Cardiac septum (tissue), 1 donor: Measurements from ENCODE around the gene HAAO. TPM values are rescaled to one million over a fixed set of nuclear protein-coding genes. Genes with fewer than 3 reads are reported as not detected.

Experiments used
- DNase-seq: peaks from one replicate; pipeline ENCODE4 v3.0.0-alpha.2; 2020; ENCODE audit warnings: low spot score
- intact Hi-C: fragments of 100-400 bp; cut with DNase I; formaldehyde crosslinking; loops from one replicate; pipeline ENCODE4 v1.14.0; 2022
- total RNA-seq: library from RNA; stranded (reverse); fragmentation: NEBNext Ultra II Directional; extraction: Animal tissue kit (Norgen Biotek cat#: 25700); gene quantifications from one replicate; pipeline ENCODE4 v1.2.1, GENCODE V29; 2021
- donor health status: DM: no; HTN: no; CAD: no.

The HAAO gene
- total RNA-seq, 1 donor from 2014 or later, result 2.5 TPM

DNA sequence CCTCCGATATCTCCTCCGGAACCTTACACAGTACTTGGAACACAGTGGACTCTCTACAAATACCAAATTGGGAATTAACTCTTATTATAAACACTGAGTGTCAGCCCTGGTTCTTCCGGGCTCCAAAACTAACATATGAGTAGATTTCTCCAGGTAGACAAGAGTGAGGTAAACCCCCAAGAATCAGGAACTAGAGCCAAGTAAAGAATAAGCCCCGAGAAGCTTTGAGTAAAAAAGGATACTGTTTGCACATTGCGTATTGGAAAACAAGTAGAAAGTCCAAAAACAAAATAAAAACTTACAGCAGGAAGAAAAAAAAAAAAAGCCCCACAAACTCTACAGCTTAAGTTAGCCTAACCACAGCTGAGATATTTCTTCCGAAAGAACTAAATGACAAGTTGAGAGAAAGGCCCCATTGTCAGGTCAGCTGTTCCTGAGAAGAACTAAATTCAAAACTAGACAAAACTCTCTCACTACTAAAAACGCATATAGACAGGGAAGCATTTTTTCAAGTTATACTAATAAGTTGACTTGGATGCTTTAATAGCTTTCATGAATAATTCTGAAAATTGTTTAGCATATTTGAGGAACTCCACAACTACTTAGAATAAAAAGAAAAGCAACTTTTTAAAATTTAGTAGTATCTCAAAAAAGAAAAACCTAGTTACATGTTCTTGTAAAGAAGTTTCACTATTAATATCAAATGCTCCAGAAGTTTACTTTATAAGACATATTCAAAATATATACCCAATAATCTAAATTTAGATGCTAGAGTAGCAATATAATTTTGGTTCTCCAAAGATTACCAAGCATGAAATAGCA lies 4.3 kb upstream of the HAAO start:
- intact Hi-C loops, result no loop called here
- no peak for DNase-seq

DNA sequence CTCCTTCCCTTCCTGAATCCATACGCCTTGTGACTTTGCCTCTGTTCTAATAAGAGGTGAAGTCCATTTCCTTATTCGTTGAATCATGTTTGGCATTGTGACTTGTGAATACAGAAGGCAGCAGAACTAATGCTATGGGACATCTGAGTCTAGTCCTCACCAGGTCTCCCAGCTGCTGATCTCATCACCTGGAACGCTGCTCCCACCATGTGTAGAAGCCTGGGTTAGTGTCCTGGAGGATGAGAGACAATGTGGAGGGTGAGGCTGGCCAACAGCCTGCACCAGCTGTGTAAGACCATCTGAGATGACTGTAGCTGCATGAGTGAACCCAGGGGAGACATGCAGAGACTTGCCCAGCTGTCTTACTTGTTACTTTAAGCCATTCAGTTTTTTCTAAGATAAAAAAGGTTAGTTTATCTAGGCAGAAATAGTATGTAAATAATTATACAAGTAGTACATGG lies 3.5 kb upstream of the HAAO start:
- DNase-seq, result no peak
- intact Hi-C loops, result no loop called here

DNA sequence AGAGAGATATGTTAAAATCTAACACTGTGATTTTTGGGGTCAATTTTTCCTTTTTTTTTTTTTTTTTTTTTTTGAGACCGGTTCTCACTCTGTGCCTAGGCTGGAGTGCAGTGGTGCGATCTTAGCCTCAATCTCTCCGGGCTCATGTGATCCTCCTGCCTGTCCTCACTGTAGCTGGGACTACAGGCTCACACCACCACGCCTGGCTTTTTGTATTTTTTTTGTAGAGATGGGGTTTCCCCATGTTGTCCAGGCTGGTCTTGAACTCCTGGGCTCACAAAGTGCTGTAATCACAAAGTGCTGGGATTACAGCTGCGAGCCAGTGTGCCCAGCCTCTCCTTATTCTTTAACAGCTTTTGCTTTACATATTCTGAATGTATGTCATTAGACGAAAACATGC lies 2.9 kb upstream of the HAAO start:
- DNase-seq, result no peak
- intact Hi-C loops, result no loop called here

DNA sequence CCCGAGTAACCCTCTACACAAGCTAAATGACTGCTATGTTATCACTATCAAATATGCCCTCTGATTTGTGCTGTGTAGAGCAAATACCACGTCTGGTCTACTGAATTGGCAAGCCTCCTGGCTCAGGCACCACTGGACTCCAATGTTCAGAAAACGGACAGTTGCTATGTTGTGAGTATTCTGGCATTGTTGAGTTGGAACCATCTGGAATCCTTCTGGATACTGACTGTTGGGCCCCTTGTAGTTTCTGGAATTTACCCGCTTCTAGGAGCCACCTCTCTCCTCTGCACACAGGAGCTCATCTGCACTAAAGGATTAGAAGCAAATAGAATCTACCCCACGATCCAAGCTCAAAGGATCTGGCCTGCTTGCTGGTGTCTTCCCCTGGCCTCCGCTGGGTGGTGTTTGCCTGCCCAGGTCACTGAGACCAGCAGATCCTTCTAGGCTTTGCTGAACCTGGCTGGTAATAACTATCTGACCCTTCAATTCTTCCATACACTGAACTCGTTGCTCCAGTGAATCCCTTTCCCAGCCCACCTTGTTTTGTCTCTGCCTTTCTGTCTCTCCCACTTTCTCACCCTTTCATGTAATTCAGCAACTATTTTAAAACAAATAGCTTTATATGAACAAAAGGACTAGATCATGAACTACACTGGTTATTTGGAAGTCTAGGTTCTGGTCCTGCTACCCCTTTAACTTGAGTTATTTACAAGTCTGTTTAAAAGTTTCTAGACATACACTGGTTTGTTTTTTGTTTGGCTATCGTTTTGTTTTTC lies 2.1 kb upstream of the HAAO start:
- no peak for DNase-seq
- intact Hi-C loops, result no loop called here

DNA sequence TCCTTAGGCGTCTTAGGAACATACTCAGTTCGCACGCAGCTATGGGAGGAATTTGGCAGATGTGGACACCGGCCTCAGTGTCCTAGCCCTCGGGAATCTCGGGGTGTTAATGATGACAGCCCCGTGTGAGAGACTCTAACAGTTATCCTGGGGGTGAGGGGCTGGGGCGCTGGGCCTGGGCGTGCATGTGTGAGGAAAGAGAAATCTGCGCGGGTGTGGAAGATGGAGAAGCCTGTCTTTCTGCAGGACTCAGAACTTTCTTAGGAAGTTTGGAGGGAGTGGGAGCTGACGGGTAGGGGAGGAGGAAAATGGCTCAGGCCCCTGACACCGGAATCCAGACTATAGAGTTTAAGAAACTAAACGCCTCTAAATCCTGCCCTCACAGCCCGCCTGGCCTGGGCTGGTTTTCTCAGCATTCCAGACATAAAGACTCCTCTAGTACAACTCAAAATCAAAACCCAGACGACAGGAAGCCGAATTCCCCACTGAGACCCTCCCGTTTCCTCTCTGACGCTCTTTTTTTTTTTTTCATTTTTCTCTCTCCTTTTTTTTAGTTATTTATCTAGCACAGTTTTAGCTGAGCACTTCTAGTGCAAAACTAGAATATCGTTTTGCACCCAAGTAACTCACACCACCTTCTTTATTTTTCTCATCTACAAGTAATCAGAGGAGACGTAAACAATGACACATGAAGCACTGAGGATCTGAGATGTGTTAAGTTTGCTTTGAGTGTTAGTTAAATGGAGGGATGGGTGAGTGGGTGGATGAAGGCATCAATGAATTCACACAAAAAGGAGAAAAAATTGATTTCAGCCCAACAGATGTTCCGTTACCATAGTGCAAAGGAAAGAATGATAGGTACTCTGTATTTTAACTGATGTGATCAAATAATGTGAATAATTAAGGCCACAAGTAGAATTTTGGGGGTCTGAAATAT lies 1.2 kb upstream of the HAAO start:
- intact Hi-C loops, result loop anchor here (2.0 kb wide), 1 partner anchor 17 kb away; no protein-coding TSS in a partner anchor
- peak; percentile 71 for DNase-seq

DNA sequence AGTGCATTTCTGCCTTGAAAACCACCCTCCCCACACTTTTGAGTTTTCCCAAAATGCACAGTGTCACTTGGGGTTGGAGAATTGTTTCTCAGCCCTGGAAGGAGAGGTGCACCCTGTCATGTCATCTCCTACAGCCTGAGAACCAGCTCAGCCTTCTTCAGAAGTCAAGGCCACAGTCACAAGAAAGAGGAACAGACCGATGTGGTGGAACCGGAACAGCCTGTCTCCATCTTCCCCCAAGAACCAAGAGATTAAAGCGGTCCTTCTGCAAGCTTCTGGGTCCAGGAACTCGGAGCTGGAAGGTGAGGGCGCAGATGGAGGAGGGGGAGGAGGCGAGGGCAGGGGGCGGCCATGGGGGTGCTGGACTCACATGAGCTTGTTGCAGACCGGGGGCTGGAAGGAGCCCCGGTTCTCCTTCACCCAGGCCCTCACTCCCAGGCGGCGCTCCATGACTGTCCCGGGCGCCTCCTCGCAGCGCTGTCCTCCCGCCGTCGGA lies 248 bp downstream of the HAAO start:
- peak; percentile 85 for DNase-seq
- intact Hi-C loops, result loop anchor here (2.0 kb wide), 1 partner anchor 19 kb away; no protein-coding TSS in a partner anchor

DNA sequence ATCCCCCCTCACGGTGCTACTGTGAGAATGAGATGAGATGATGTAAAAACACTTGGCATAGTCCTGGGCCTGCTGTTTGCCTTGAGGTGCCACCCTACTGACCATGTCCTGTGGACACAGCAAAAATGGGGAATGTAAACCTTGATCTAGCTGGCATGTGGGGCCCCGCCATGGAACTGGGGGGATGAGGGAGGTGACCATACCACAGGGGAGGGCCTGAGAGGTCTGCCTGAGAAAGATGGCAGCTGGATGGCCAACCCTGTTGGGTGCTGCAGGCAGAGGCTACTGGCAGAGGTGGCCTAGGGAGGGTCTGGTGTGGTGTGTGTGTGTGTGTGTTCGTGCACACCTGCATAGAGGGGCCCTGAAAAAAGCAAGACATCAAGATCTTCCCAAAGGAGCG lies 777 bp downstream of the HAAO start:
- intact Hi-C loops, result loop anchor here (2.0 kb wide), 1 partner anchor 19 kb away; no protein-coding TSS in a partner anchor
- DNase-seq, result peak; percentile 47

DNA sequence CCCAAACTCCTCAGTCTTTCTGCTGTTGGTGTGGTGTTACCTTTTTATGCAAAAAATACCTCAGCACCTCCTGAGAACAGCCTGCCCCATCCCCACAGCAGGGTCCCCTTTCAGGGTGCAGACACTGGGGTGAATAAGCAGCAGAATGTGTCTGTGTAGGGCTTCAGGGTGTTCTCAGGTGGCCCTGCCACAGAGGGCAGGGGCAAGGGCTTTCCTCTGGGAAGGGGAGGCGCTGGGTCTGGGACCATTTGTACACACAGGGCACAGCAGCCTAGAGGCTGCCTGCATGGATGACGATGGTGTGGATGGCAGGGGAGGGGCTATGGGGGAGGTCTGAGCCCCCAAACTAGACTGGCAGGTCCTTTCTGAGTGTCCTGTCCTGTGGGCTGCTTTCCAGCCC lies 2.6 kb downstream of the HAAO start:
- intact Hi-C loops, result no loop called here

DNA sequence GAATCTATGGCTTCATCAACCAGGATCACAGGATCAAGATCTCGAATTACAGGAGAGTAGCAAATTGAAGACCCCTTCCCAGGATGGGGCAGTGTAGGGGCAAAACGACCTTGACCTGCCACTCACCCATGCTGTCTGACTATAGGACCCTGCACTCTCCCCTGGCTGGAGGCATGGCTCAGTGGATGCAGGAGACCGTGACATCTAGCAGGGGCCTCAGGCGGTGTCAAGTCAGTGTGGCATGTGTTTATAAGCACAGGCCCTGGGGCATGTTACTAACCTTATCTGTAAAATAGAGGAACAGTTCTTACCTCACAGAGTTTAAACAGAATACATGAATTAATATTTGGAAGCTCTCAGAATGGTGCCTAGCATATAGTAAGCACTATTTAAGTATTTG lies 3.5 kb downstream of the HAAO start:
- DNase-seq, result no peak
- intact Hi-C loops, result no loop called here

More for the DNA sequence above, 2.6 kb downstream of the HAAO start:
- peak; percentile 50 for DNase-seq

DNA sequence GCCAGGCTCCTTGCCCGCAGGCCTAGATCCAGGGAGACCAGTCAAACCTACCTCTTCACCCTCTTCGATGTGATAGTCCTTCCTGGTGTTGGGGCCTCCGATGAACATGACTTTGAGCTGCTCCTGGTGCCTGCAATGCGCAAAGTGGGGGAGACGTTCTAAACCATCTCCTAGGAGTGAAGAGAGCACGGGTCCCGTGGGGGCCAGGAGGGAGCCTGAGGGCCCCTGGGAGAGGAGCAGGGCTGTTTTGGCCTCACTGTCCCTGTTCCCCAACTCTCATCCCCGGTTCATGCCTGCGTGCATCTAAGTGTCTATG lies 3.9 kb downstream of the HAAO start:
- intact Hi-C loops, result no loop called here
- DNase-seq, result no peak

DNA sequence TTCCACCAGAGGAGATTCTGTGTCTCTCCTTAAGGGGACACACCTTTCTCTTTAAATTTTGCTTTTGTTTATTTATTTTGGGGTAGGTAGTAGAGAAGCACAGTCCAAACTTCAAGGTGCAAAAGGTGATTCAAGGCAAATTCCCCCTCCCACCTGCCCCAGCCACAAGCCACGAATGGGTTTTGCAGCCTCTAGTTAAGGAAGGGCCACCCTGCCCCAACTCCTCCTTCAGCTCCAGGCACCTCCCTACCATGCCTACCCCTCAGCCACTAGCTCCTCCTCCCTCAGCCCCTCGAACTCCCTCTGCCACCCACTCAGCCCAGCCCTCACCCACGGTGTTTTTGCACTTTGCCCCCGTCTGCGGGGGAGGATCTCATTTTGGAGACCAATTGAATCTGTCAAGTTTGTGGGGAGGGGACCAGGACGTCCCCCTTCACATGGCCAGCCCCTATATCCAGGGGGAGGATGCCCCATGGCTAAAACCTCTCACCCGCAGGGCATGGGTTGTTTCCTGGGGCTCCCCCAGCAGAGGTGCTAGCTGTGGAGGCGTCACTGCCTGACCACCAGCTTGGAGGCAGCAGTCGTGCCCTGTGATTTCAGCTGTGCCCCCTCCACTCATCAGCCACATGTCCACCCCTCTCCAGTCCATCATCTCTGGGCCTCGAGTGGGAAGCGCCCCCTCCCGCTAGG lies 4.5 kb downstream of the HAAO start:
- no peak for DNase-seq
- intact Hi-C loops, result no loop called here

DNA sequence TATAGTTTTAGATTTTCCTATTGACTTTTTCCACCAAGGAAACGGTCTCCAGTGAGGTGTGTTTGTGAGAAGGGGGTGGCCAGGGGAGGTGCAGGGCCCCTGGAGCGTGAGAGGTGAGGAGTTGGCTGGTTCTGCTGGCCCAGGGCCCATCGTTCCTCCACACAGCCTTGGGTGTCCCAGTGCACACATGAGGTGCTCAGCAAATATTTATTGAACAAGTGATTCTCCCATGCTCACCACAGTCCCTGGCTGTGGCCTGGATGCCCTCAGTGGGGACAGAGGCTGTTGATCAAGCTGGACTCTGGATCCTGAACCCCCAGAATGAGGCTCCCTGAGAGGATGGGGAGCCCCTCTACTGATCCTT lies 5.0 kb downstream of the HAAO start:
- intact Hi-C loops, result no loop called here
- DNase-seq, result no peak

DNA sequence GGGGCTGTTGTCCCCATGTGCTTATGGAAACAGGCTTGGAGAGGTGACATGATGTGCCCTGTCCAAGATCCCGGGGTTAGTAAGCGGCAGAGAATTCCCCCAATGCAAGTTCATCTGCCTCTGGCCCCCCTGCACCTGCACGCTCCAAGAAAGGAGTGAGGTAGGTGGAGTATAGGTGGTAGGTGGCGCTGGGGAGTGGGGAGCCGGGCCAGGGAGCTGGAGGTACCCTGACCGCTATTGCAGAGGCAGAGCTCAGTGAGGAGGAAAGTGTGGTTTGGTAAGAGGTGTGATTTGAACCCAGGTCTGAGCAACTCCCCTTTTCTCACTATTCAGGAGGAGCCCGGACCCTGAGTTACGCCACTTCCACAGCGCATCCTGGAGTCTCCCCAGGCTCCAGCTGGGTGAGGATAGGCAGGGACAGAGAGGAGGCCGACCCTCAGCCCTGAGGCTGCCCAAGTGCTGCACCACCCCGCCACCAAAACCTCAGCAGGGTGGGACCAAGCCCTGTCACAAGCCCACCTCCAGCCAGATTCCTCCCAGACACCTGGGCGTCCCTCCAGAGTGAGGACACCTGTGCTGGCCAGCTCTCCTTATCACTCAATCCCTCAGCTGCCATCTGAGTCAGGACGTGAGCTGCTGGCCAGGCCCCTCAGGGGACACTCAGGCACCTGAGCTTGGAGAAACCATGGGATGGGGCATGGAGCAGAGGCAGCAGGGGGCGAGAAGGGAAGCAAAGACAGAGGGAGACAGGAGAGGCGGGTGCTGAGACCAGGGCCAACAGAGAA lies 5.6 kb downstream of the HAAO start:
- no peak for DNase-seq
- intact Hi-C loops, result no loop called here

DNA sequence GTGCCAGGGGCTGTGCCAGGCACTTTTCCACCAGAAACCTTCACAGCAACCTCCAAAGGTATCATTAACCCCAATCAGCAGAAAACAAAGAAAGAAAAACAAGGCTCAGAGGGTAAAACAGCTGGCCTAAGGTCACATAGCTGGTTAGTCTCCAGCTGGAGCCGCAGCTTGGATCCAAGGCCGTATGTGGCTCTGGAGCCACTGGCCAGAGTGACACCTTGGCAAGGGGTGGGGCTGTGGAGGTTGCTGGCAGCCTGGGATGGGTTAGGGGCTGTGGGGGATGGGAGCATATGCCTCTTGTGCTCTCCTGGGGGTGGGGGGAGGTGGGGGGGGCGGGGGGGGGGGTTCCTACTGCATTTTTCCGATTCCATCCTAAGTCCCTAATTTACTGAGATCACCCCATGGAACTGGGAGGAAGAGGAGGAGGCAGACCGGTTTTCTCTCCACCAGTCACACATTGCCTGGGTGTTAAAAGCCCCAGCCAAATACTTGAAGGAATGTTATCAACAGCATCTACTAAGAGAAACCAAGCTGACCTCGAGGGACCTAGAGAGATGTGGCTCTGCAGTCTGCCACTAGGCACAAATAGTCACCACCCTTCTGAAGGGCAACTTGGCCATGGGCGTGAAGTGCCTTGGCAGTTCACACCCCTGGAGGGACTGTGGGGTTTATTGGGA lies 8.0 kb downstream of the HAAO start:
- intact Hi-C loops, result no loop called here
- no peak for DNase-seq

DNA sequence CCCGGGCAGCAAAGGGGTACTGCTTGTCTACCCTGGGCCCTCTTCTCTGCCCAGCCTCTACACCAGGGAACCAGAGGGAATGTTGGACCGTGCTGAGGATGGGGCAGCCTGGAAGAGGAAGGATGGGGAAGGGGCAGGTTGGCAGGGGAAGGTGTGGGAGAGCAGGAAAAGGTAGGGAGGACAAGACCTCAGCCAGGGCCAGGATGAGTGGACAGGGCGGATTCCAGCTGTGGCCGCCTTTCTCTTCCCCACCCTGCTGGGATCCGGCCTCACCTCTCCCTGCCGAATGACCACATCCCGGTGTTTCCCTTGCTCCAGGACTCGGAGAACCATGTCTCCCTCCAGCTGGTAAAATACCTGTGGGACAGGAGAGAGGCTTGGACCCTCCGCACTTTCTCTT lies 8.9 kb downstream of the HAAO start:
- intact Hi-C loops, result no loop called here
- no peak for DNase-seq

DNA sequence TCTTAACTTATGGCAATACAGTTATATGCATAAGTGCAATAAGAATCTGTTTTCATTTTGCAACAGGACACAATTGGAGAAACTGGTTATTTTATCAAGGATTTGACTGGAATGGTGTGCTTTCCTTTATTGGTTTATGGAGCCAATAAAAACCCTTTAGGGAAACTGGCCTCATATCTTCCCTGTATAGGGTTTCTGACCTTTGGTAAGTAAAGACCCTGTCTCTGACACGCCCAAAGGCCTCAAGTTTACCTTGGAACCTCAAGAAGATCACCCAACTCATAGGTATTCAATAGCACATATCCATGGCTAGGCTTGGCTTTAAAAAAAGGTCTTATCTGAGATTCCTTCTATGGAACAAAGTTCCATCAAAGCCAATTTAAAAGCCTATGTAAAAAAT lies 11.2 kb downstream of the HAAO start:
- no peak for DNase-seq
- intact Hi-C loops, result no loop called here

DNA sequence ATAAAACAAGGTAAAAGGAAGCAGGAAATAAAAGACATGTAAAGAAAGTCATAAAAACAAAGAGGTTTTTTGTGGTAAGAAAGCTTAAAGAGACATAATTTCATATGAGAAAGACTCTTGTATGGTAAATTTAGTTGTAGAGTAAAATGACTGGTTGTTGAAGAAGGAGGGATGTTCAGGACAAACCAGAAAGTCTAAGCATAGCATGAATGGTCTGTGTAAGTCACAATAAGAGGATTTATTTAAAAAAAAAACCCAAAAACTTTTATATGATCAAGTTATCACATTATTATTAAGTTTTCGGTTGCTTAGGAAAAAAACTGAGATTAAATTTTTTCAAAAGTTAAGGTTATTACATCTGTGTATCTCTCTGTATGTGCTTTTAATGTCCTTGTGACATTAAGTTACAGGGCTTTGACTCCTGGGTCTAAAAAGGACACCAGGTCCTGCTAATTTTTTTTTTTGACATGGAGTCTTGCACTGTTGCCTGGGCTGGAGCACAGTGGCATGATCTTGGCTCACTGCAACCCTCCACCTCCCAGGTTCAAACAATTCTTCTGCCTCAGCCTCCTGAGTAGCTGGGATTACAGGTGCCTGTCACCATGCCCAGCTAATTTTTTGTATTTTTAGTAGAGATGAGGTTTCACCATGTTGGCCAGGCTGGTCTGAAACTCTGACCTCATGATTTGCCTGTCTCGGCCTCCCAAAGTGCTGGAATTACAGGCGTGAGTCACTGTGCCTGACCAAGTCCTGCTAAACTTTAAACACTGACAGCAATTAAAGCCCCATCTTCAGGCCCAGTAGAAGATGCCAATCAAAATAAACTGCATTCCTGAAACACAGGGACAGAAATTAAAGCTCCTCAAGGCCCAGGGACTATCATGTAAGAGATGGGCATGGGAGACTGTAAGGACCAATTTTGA lies 14.2 kb downstream of the HAAO start:
- DNase-seq, result peak; percentile 20
- intact Hi-C loops, result no loop called here
